Parathyroid adenoma (tissue), 2 donors: Measurements from ENCODE around the gene POLR3A.

Experiments
- H2AFZ ChIP-seq: fragments of 300-600 bp; sonication (generic); one replicate; pipeline ENCODE4 v1.7.0; 2017; ENCODE audit warnings: antibody characterized with exemption, mild to moderate bottlenecking
- H3K27ac ChIP-seq: fragments of 300-600 bp; sonication (generic); one replicate; pipeline ENCODE4 v1.7.0; 2017
- H3K27me3 ChIP-seq: fragments of 300-600 bp; sonication (generic); one replicate; pipeline ENCODE4 v1.7.0; 2017; ENCODE audit warnings: low read length; ENCODE audit not compliant: control insufficient read depth, insufficient read depth
- H3K36me3 ChIP-seq: fragments of 300-600 bp; sonication (generic); one replicate; pipeline ENCODE4 v1.7.0; 2017; ENCODE audit warnings: low read length; ENCODE audit not compliant: control insufficient read depth, insufficient read depth
- H3K4me1 ChIP-seq: fragments of 300-600 bp; sonication (generic); one replicate; pipeline ENCODE4 v1.7.0; 2017; ENCODE audit warnings: control low read depth
- H3K4me2 ChIP-seq: fragments of 300-600 bp; sonication (generic); one replicate; pipeline ENCODE4 v1.7.0; 2017; ENCODE audit warnings: low read length
- H3K4me3 ChIP-seq: fragments of 300-600 bp; sonication (generic); one replicate; pipeline ENCODE4 v1.7.0; 2017; ENCODE audit warnings: low read depth, low read length
- H3K79me2 ChIP-seq: fragments of 300-600 bp; sonication (generic); one replicate; pipeline ENCODE4 v1.7.0; 2017; ENCODE audit warnings: control low read depth
- H3K9ac ChIP-seq: fragments of 300-600 bp; sonication (generic); one replicate; pipeline ENCODE4 v1.7.0; 2017; ENCODE audit warnings: mild to moderate bottlenecking
- H3K9me3 ChIP-seq: fragments of 300-600 bp; sonication (generic); one replicate; pipeline ENCODE4 v1.7.0; 2017; ENCODE audit warnings: low read length; ENCODE audit not compliant: control insufficient read depth
- TF ChIP-seq, protein P1 (sequence below): fragments of 300-600 bp; sonication (generic); IDR thresholded peaks from one replicate; pipeline ENCODE4 v1.7.0; 2017; ENCODE audit warnings: antibody characterized with exemption, mild to moderate bottlenecking
- donor health status: primary hyperparathyroidism.

The POLR3A gene

DNA sequence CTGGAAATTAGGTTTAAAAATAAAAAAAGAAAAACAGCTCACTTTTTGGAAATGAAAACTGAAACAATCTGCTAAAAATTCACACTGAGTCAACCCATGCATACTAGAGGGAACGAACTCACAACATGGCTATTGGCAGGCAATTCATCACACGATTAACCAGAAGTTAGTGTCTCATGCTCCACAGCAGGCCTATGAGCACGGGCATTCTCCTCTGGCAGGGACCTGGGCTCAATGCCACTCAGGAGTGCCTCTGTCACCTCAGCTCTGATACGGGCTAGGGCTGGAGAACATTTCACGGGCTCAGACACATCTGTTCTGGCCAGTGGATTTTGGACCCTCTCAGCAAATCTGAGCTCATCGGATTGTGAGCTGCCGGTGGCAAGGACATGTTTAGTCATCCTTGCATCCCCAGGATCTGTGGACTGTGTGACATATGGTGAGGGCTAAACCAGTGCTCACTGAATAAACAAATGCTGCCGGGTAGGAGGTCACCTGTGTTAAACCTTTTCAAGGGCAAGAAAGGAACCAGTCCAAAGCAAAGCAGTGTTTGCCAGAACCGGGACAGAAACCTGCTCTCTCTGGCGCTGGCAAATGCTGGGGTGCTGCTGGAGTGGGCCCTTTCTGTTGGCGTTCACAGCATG, 40.1 kb downstream of the POLR3A start:
- H3K27ac ChIP-seq = peak overlapping the region; percentile 49
- no peaks in the 10 kb centered on the region for H3K79me2 ChIP-seq
- no peak overlapping the region for H2AFZ ChIP-seq
- no peak overlapping the region for H3K9ac ChIP-seq
- peak overlapping the region; percentile 30 for H3K4me2 ChIP-seq
- H3K36me3 ChIP-seq = no peaks in the 10 kb centered on the region
- no peak overlapping the region for H3K4me3 ChIP-seq
- no peaks in the 10 kb centered on the region for H3K4me1 ChIP-seq
- TF ChIP-seq, protein P1, sequence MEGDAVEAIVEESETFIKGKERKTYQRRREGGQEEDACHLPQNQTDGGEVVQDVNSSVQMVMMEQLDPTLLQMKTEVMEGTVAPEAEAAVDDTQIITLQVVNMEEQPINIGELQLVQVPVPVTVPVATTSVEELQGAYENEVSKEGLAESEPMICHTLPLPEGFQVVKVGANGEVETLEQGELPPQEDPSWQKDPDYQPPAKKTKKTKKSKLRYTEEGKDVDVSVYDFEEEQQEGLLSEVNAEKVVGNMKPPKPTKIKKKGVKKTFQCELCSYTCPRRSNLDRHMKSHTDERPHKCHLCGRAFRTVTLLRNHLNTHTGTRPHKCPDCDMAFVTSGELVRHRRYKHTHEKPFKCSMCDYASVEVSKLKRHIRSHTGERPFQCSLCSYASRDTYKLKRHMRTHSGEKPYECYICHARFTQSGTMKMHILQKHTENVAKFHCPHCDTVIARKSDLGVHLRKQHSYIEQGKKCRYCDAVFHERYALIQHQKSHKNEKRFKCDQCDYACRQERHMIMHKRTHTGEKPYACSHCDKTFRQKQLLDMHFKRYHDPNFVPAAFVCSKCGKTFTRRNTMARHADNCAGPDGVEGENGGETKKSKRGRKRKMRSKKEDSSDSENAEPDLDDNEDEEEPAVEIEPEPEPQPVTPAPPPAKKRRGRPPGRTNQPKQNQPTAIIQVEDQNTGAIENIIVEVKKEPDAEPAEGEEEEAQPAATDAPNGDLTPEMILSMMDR = no peak
- H3K9me3 ChIP-seq = no peaks in the 10 kb centered on the region
- H3K27me3 ChIP-seq = no peaks in the 10 kb centered on the region

DNA sequence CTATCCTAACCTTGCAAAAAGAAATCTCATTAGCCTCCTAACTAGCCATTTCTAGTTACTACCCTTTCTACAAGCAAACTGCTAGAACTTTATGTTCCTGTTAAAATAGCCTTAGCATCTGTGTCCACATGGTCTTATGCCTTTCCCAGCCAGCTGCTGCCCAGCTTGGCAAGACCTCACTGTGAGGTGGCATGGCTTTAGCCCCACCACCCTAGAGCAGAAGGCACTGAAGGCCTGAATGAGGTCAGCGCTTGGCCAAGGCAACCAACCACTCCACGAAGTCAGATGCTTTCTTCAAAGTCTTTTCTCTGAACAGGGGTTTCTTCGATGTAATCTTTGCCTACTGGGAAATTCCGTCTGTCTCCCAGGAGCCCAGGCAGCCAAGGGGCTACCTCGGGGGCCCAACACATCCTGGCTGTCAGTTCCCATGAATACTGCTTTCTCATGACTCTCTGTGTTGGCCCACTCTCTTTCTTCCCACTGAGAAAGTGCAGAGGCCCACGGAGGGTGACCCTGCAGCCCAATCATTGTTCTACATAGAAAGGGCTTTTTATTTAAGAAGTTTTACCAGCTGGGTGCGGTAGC, 41.6 kb downstream of the POLR3A start:
- TF ChIP-seq, protein P1 = no peak
- Histone ChIP-seq H3K36me3 (no peaks in the 10 kb centered on the region), H3K4me2 (no peak overlapping the region), H3K4me3 (no peak overlapping the region), H2AFZ (no peak overlapping the region), H3K9me3 (no peaks in the 10 kb centered on the region), H3K4me1 (no peaks in the 10 kb centered on the region), H3K79me2 (no peaks in the 10 kb centered on the region), H3K27me3 (no peaks in the 10 kb centered on the region), H3K9ac (no peak overlapping the region), H3K27ac (no peak overlapping the region)

DNA sequence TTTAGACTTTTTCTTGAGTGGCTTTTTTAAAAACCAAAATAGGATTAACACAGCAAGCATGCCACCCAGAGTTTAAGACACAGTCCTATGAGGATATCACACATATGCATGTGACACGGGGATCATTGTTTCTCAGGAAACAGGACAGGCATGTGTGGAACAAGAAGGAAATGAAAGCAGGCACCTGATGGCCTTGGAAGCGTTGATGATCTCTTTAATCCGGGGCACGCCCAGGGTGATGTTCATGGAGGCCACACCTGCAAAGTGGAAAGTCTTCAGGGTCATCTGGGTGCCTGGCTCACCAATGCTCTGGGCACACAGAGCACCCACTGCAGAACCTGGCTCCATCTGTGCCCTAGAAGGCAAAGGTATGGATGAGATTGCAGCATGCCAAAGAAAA, 44.3 kb downstream of the POLR3A start:
- TF ChIP-seq, protein P1 = no peak
- Histone ChIP-seq H3K79me2 (no peaks in the 10 kb centered on the region), H3K4me1 (no peaks in the 10 kb centered on the region), H3K9me3 (no peaks in the 10 kb centered on the region), H3K36me3 (no peaks in the 10 kb centered on the region), H3K27me3 (no peaks in the 10 kb centered on the region), H3K27ac (no peak overlapping the region), H3K4me3 (no peak overlapping the region), H3K9ac (no peak overlapping the region), H2AFZ (no peak overlapping the region), H3K4me2 (no peak overlapping the region)

DNA sequence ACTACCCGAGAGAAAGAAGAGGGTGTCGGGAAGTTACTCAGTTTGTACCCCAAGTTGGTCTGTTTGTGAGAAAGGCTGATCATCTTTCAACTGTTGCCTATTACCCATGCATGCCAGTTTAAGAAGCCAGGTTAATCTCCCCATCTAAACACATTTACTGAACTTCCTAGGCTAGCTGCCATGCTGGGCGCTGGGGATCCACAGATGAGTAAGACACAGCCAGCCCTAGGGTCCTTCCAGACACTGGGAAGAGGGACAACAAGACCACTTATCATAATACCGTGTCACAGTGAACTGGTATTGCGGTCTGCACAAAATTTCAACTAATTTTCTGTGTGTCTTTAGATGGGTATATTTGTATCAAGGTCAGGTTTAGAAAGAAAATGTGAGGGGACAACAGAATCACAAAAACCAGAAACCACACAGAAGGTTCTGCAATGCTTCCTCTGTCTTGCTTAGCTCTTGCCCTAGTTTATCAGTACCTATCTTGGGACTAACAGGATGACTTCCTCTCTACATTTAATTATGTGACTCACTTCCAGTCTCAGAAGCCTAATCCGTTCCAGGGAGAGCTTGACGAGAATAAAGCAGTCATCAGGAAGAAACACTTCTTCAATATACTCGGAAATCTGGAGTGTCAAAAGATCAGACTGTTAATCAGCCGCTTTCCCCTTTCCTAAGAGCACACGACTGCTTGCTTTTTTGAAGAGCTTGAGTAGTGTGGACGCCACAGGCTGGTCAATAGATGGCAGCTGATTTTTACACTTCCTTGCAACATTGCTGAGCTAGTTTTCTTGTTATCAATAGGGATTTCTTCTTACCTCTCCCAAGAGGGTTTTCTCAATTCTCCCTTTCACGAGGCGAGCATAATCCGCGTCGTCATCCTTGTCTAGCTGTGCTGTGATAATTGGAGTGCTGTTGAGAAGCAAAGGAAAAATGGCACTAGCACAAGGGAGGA, 45.7 kb downstream of the POLR3A start:
- Histone ChIP-seq H3K27ac (no peak overlapping the region), H3K27me3 (no peaks in the 10 kb centered on the region), H3K4me1 (no peaks in the 10 kb centered on the region), H3K36me3 (no peaks in the 10 kb centered on the region), H3K79me2 (no peaks in the 10 kb centered on the region), H3K4me2 (no peak overlapping the region), H3K9me3 (no peaks in the 10 kb centered on the region), H3K4me3 (no peak overlapping the region), H2AFZ (no peak overlapping the region), H3K9ac (no peak overlapping the region)
- TF ChIP-seq, protein P1 = no peak
